IMR-90 (cell line): ENCODE measurements around the gene ZNF385B. TPM values are rescaled to one million over a fixed set of nuclear protein-coding genes. Genes with fewer than 3 reads are reported as not detected.

Experiments used
- ATAC-seq: fragments of 200-7000 bp; cut with Tn5 transposase; 2 replicates; pipeline ENCODE4 v1.9.1; 2020; ENCODE audit warnings: low read depth, mild to moderate bottlenecking, moderate library complexity
- BruUV-seq: library from RNA; stranded (reverse); fragments of 400-500 nt; replicated peaks from 2 replicates; lab custom pipeline; 2021; lab: Mats Ljungman, UMichigan
- CTCF ChIA-PET: fragments of 300-600 bp; formaldehyde crosslinking; extraction: SDS; loops from one replicate; lab custom pipeline; 2021; ENCODE audit warnings: antibody characterized with exemption; lab: Yijun Ruan, JAX
- POLR2A ChIA-PET: fragments of 300-600 bp; sonication (Branson Sonifier 250); formaldehyde crosslinking; loops from one replicate; lab custom pipeline; 2022; ENCODE audit warnings: antibody characterized with exemption; ENCODE audit not compliant: unreplicated experiment; lab: Charles Lee
- DNase-seq: peaks from one replicate; pipeline ENCODE4 v3.0.0; 2013
- H2AFZ ChIP-seq: replicated peaks from 2 replicates; pipeline ENCODE3; 2013; ENCODE audit warnings: low read length, mild to moderate bottlenecking; ENCODE audit not compliant: poor library complexity
- H2AK5ac ChIP-seq: 2 replicates; pipeline ENCODE4 v1.6.1; 2013; ENCODE audit warnings: low read depth, low read length, inconsistent platforms
- H2AK9ac ChIP-seq: replicated peaks from 2 replicates; pipeline ENCODE3; 2013; ENCODE audit warnings: mild to moderate bottlenecking, low read depth, low read length, moderate library complexity; ENCODE audit not compliant: poor library complexity
- H2BK120ac ChIP-seq: 2 replicates; pipeline ENCODE4 v1.6.1; 2013; ENCODE audit warnings: low read depth, low read length, inconsistent platforms
- H2BK15ac ChIP-seq: 3 replicates; pipeline ENCODE4 v1.6.1; 2013; ENCODE audit warnings: low read depth, low read length, inconsistent platforms
- H2BK20ac ChIP-seq: 2 replicates; pipeline ENCODE4 v1.6.1; 2013; ENCODE audit warnings: low read depth, mild to moderate bottlenecking, inconsistent platforms, low read length, moderate library complexity
- H2BK5ac ChIP-seq: 2 replicates; pipeline ENCODE4 v1.6.1; 2013; ENCODE audit warnings: mild to moderate bottlenecking, low read depth, low read length, inconsistent platforms; ENCODE audit not compliant: poor library complexity, severe bottlenecking
- H3K14ac ChIP-seq: replicated peaks from 2 replicates; pipeline ENCODE4 v1.6.1; 2013; ENCODE audit warnings: low read depth, low read length, inconsistent platforms
- H3K18ac ChIP-seq: 2 replicates; pipeline ENCODE4 v1.6.1; 2013; ENCODE audit warnings: low read depth, low read length, control low read depth
- H3K23ac ChIP-seq: 2 replicates; pipeline ENCODE4 v1.6.1; 2013; ENCODE audit warnings: low read depth, low read length, inconsistent platforms
- H3K27ac ChIP-seq: 2 replicates; pipeline ENCODE4 v1.5.1; 2013; ENCODE audit warnings: mild to moderate bottlenecking, control low read depth, low read length; ENCODE audit not compliant: insufficient read depth
- H3K27me3 ChIP-seq: 2 replicates; pipeline ENCODE4 v1.6.1; 2013; ENCODE audit warnings: low read length; ENCODE audit not compliant: control insufficient read depth, insufficient read depth
- H3K36me3 ChIP-seq: 2 replicates; pipeline ENCODE4 v1.6.1; 2013; ENCODE audit warnings: low read length, mixed read lengths; ENCODE audit not compliant: control insufficient read depth, insufficient read depth
- H3K4ac ChIP-seq: 2 replicates; pipeline ENCODE4 v1.6.1; 2013; ENCODE audit warnings: low read depth, low read length, inconsistent platforms
- H3K4me1 ChIP-seq: 2 replicates; pipeline ENCODE4 v1.6.1; 2013; ENCODE audit warnings: low read length, mixed read lengths; ENCODE audit not compliant: control insufficient read depth, insufficient read depth
- H3K4me2 ChIP-seq: 2 replicates; pipeline ENCODE4 v1.6.1; 2013; ENCODE audit warnings: low read depth, mild to moderate bottlenecking, control low read depth, low read length, moderate library complexity
- H3K4me3 ChIP-seq: 2 replicates; pipeline ENCODE4 v1.5.1; 2013; ENCODE audit warnings: low read depth, mild to moderate bottlenecking, control low read depth, low read length, moderate library complexity; ENCODE audit not compliant: insufficient read depth
- H3K56ac ChIP-seq: 2 replicates; pipeline ENCODE4 v1.6.1; 2013; ENCODE audit warnings: low read length, inconsistent platforms; ENCODE audit not compliant: insufficient read depth; ENCODE audit errors: extremely low read depth
- H3K79me1 ChIP-seq, 2 experiments: 2 replicates each; pipeline ENCODE4 v1.6.1; 2013; ENCODE audit warnings: low read length in 2 of 2, inconsistent platforms in 1 of 2, low read depth in 1 of 2
- H3K9ac ChIP-seq: 2 replicates; pipeline ENCODE4 v1.6.1; 2013; ENCODE audit warnings: low read depth, low read length, control low read depth
- H3K9me1 ChIP-seq: 2 replicates; pipeline ENCODE4 v1.6.1; 2013; ENCODE audit warnings: low read length, inconsistent platforms; ENCODE audit not compliant: insufficient read depth
- H3K9me3 ChIP-seq: 2 replicates; pipeline ENCODE4 v1.6.1; 2013; ENCODE audit warnings: low read length; ENCODE audit not compliant: control insufficient read depth, insufficient read depth
- H4K20me1 ChIP-seq: 2 replicates; pipeline ENCODE4 v1.6.1; 2013; ENCODE audit warnings: low read length, inconsistent platforms; ENCODE audit not compliant: insufficient read depth
- H4K5ac ChIP-seq: 2 replicates; pipeline ENCODE4 v1.6.1; 2013; ENCODE audit warnings: mild to moderate bottlenecking, low read depth, low read length, control low read depth
- H4K8ac ChIP-seq, 2 experiments: 2 replicates each; pipeline ENCODE4 v1.6.1; 2013; ENCODE audit warnings: low read depth in 2 of 2, low read length in 2 of 2, control low read depth in 1 of 2, inconsistent platforms in 1 of 2
- H4K91ac ChIP-seq: 2 replicates; pipeline ENCODE4 v1.6.1; 2013; ENCODE audit warnings: low read depth, low read length, inconsistent platforms; ENCODE audit not compliant: insufficient read depth
- CTCF ChIP-seq: conservative IDR thresholded peaks from 2 replicates; pipeline ENCODE4 v1.5.1; 2012; ENCODE audit warnings: mild to moderate bottlenecking, low read depth, low read length, improper control_type of control experiment
- MAZ ChIP-seq: IDR thresholded peaks from 2 replicates; pipeline ENCODE4 v1.6.1; 2012; ENCODE audit warnings: low read depth, mild to moderate bottlenecking, low read length, improper control_type of control experiment, moderate library complexity, borderline replicate concordance
- WGBS, 2 experiments: methylation state at CpG; one replicate each; pipeline versions ENCODE4 v1.1.5 to v1.1.7; 2013; ENCODE audit warnings: missing lambda C conversion rate in 2 of 2; ENCODE audit not compliant: insufficient read length in 1 of 2; ENCODE audit errors: extremely low coverage in 2 of 2; 5-methylcytosine and 5-hydroxymethylcytosine counted together
- dilution Hi-C: fragments of 300-500 bp; cut with HindIII; formaldehyde crosslinking; loops from one replicate; pipeline ENCODE4 v1.14.3; 2018; ENCODE audit warnings: low sequenced_read_pairs; ENCODE audit not compliant: unreplicated experiment
- in situ Hi-C: fragments of 300-500 bp; cut with MboI; formaldehyde crosslinking; loops from 3 replicates; pipeline ENCODE4 v1.14.3; 2019; ENCODE audit warnings: low sequenced_read_pairs, inconsistent platforms, mixed read lengths
- intact Hi-C: fragments of 100-400 bp; cut with micrococcal nuclease; formaldehyde crosslinking; loops from 2 replicates; pipeline ENCODE4 v1.10.0; 2022
- polyA plus RNA-seq, 3 experiments: library from polyadenylated mRNA; depleted of rRNA; stranded (reverse); fragments of >200 nt; gene quantifications; 2 replicates each; pipeline ENCODE4 v1.2.3, GENCODE V29; 2012; ENCODE audit warnings: low replicate concordance in 1 of 3
- total RNA-seq: library from RNA; depleted of rRNA; stranded (reverse); fragments of >200 nt; gene quantifications from 2 replicates; pipeline ENCODE4 v1.2.3, GENCODE V29; 2012

ZNF385B gene
- total and polyA plus RNA-seq, 2 of the 4 experiments (the other 2 are of a cell fraction): not detected

- DNase-seq (no peak), ATAC-seq (no peak)
- Histone ChIP-seq H2BK5ac (no peak overlapping the region), H4K91ac (no peak overlapping the region), H3K18ac (no peak overlapping the region), H3K9me1 (no peaks in the 10 kb centered on the region), H4K8ac (no peak overlapping the region), H3K56ac (no peak overlapping the region), H3K4me1 (no peaks in the 10 kb centered on the region), H3K4ac (no peak overlapping the region), H3K9me3 (no peaks in the 10 kb centered on the region), H2BK120ac (no peak overlapping the region), H3K4me2 (no peak overlapping the region), H3K9ac (no peak overlapping the region), H2AFZ (no peak overlapping the region), H3K4me3 (no peak overlapping the region), H3K27ac (no peak overlapping the region), H4K5ac (no peak overlapping the region), H2BK15ac (no peak overlapping the region), H3K27me3 (no peaks in the 10 kb centered on the region; the same call in 1 of the 2 replicates), H3K79me1 (no peaks in the 10 kb centered on the region), H2AK9ac (no peak overlapping the region), H3K23ac (no peak overlapping the region), H2BK20ac (no peak overlapping the region), H4K20me1 (no peaks in the 10 kb centered on the region), H2AK5ac (no peak overlapping the region), H3K14ac (no peak overlapping the region), H3K36me3 (no peaks in the 10 kb centered on the region)
- no TSS peak for BruUV-seq
- intact Hi-C loops (no loop called here), in situ Hi-C loops (no loop called here), dilution Hi-C loops (no loop called here)
- ChIA-PET CTCF (no interaction called here), POLR2A (no interaction called here)
- TF ChIP-seq MAZ (no peak), CTCF (no peak)
- WGBS, 2 experiments: no CpG with 5 or more reads among the region's 2 CpGs
These were observed 95.7 kb downstream of the ZNF385B start for GRCh38 chr2:179765666-179766065.
